MM.1S (cell line): Measurements from ENCODE around the gene LASP1NB.

Experiments
- EZH2 ChIP-seq: fragments of 300-600 bp; sonication (generic); optimal IDR thresholded peaks from 2 replicates; pipeline ENCODE3; 2017; ENCODE audit warnings: low read depth, mild to moderate bottlenecking, antibody characterized with exemption, low read length, mixed read lengths
- EZH2phosphoT487 ChIP-seq: fragments of 300-600 bp; sonication (generic); IDR thresholded peaks from 2 replicates; pipeline ENCODE4 v1.6.1; 2018; ENCODE audit warnings: antibody characterized with exemption, low read length
- TF ChIP-seq, protein P1 (sequence below): fragments of 300-600 bp; sonication (generic); IDR thresholded peaks from 2 replicates; pipeline ENCODE4 v1.5.1; 2016; ENCODE audit warnings: antibody characterized with exemption, low read length, mixed read lengths

DNA sequence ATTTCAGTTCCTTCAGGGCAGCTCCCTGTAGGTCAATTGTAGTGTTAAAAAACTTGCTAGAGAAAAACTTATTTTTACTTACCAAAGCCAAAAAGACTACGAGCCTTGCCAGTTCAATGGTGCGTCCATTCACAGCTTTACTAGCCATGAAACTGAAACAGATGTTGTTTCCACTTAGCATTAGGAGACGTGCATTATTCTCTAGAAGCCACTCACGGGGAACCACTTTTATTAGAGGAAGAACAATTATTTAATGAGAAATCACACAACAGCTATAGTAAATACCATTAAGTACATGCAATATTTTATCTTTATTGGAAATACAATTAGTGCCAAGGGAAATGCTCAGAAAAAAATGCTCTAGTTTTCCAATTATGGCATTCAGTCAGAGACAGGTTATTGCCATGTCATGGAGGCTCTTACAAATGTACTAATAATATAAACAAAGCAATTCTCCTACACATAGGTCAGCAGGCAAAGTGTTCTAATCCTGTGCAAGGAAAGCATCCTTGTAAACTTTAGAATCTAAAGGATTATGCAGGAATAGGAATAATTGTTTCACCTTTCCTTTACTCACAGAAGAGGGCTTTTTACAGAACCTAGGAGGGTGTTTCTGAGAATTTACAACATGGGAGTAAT lies 17.4 kb downstream of the LASP1NB start:
- TF ChIP-seq, protein P1, sequence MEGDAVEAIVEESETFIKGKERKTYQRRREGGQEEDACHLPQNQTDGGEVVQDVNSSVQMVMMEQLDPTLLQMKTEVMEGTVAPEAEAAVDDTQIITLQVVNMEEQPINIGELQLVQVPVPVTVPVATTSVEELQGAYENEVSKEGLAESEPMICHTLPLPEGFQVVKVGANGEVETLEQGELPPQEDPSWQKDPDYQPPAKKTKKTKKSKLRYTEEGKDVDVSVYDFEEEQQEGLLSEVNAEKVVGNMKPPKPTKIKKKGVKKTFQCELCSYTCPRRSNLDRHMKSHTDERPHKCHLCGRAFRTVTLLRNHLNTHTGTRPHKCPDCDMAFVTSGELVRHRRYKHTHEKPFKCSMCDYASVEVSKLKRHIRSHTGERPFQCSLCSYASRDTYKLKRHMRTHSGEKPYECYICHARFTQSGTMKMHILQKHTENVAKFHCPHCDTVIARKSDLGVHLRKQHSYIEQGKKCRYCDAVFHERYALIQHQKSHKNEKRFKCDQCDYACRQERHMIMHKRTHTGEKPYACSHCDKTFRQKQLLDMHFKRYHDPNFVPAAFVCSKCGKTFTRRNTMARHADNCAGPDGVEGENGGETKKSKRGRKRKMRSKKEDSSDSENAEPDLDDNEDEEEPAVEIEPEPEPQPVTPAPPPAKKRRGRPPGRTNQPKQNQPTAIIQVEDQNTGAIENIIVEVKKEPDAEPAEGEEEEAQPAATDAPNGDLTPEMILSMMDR = no peak
- TF ChIP-seq EZH2 (no peak), EZH2phosphoT487 (no peak)
